Measurements from ENCODE around the gene EGF.

EGF gene

DNA sequence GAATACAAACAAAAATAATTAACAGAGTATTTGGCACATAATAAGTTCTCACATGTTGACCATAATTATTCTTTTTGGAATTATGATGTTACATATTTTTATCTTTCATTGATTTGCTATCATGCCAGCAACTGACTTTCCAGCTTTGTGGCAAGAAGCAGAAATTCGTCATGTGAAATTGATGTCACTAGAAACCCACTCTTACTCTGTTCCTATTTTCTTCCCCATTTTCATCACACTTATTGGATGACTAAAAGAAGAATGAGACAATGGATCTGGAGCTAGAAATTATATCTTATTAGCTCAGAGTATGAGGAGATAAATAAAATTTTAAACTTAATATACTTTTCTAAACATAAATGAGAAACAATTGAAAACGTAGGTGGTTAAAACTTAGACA lies 31.9 kb downstream of the EGF start:
- Histone ChIP-seq H3K9me2 (ENCODE audit: low read depth, low read length) (no peaks in the 10 kb centered on the region), H3K4me3 (ENCODE audit: low read depth, low read length, poor library complexity, severe bottlenecking) (no peak overlapping the region), H3K27me3 (ENCODE audit: insufficient read depth, low read length) (no peaks in the 10 kb centered on the region), H2AFZ (ENCODE audit: low read length) (no peak overlapping the region), H3K9ac (ENCODE audit: low read length) (no peak overlapping the region), H3K4me2 (ENCODE audit: low read length) (no peak overlapping the region), H3K36me3 (ENCODE audit: insufficient read depth, low read length) (no peaks in the 10 kb centered on the region), H3F3A (ENCODE audit: insufficient read depth, low read length) (no peaks in the 10 kb centered on the region), H4K20me1 (ENCODE audit: insufficient read depth, low read length) (no peaks in the 10 kb centered on the region), H3K27ac (ENCODE audit: low read depth, low read length, poor library complexity, severe bottlenecking) (no peak overlapping the region), H3K4me1 (ENCODE audit: insufficient read depth, low read length, severe bottlenecking) (no peaks in the 10 kb centered on the region), H3K79me2 (ENCODE audit: insufficient read depth, low read length) (no peaks in the 10 kb centered on the region), H3K9me3 (ENCODE audit: low read length) (no peaks in the 10 kb centered on the region)
- TF ChIP-seq CTCF (IDR thresholded peaks at IDR 0.05; ENCODE audit: low read length) (no peak), EZH2 (IDR thresholded peaks at IDR 0.05; ENCODE audit: borderline replicate concordance, low read length) (no peak)

- H3K9me2 ChIP-seq (ENCODE audit: low read depth, low read length): no peaks in the 10 kb centered on the region
- no peak overlapping the region for H2AFZ ChIP-seq (ENCODE audit: low read length)
- H3K27me3 ChIP-seq (ENCODE audit: insufficient read depth, low read length): no peaks in the 10 kb centered on the region
- H3K9ac ChIP-seq (ENCODE audit: low read length): no peak overlapping the region
- no peaks in the 10 kb centered on the region for H3K79me2 ChIP-seq (ENCODE audit: insufficient read depth, low read length)
- no peak overlapping the region for H3K27ac ChIP-seq (ENCODE audit: low read depth, low read length, poor library complexity, severe bottlenecking)
- H3K4me2 ChIP-seq (ENCODE audit: low read length): no peak overlapping the region
- no peaks in the 10 kb centered on the region for H3K4me1 ChIP-seq (ENCODE audit: insufficient read depth, low read length, severe bottlenecking)
- no peaks in the 10 kb centered on the region for H3K9me3 ChIP-seq (ENCODE audit: low read length)
- no peak for TF ChIP-seq EZH2 (IDR thresholded peaks at IDR 0.05; ENCODE audit: borderline replicate concordance, low read length)
- no peak for TF ChIP-seq CTCF (IDR thresholded peaks at IDR 0.05; ENCODE audit: low read length)
- no peaks in the 10 kb centered on the region for H3K36me3 ChIP-seq (ENCODE audit: insufficient read depth, low read length)
- H4K20me1 ChIP-seq (ENCODE audit: insufficient read depth, low read length): no peaks in the 10 kb centered on the region
- H3F3A ChIP-seq (ENCODE audit: insufficient read depth, low read length): no peaks in the 10 kb centered on the region
- no peak overlapping the region for H3K4me3 ChIP-seq (ENCODE audit: low read depth, low read length, poor library complexity, severe bottlenecking)
These were observed 32.4 kb downstream of the EGF start for GRCh38 chr4:109945056-109945455.

- no peaks in the 10 kb centered on the region for H3K36me3 ChIP-seq (ENCODE audit: insufficient read depth, low read length)
- H3K79me2 ChIP-seq (ENCODE audit: insufficient read depth, low read length): no peaks in the 10 kb centered on the region
- no peak overlapping the region for H3K9ac ChIP-seq (ENCODE audit: low read length)
- no peaks in the 10 kb centered on the region for H3K27me3 ChIP-seq (ENCODE audit: insufficient read depth, low read length)
- no peaks in the 10 kb centered on the region for H3K9me2 ChIP-seq (ENCODE audit: low read depth, low read length)
- no peaks in the 10 kb centered on the region for H3K4me1 ChIP-seq (ENCODE audit: insufficient read depth, low read length, severe bottlenecking)
- H3K4me3 ChIP-seq (ENCODE audit: low read depth, low read length, poor library complexity, severe bottlenecking): no peak overlapping the region
- no peak overlapping the region for H3K27ac ChIP-seq (ENCODE audit: low read depth, low read length, poor library complexity, severe bottlenecking)
- H3F3A ChIP-seq (ENCODE audit: insufficient read depth, low read length): no peaks in the 10 kb centered on the region
- H3K9me3 ChIP-seq (ENCODE audit: low read length): no peaks in the 10 kb centered on the region
- no peak overlapping the region for H3K4me2 ChIP-seq (ENCODE audit: low read length)
- H4K20me1 ChIP-seq (ENCODE audit: insufficient read depth, low read length): no peaks in the 10 kb centered on the region
- H2AFZ ChIP-seq (ENCODE audit: low read length): no peak overlapping the region
- no peak for TF ChIP-seq CTCF (IDR thresholded peaks at IDR 0.05; ENCODE audit: low read length)
- TF ChIP-seq EZH2 (IDR thresholded peaks at IDR 0.05; ENCODE audit: borderline replicate concordance, low read length): no peak
These were observed 33.4 kb downstream of the EGF start for GRCh38 chr4:109946120-109946519.

Data from OCI-LY1 (cell line).